SK-N-SH (cell line): Measurements from ENCODE around the gene MSH4. TPM values are rescaled to one million over a fixed set of nuclear protein-coding genes. Genes with fewer than 3 reads are reported as not detected.

Experiments used
- CTCF ChIA-PET: fragments of 300-600, 350-600 bp; formaldehyde crosslinking; extraction: SDS; loops from one replicate; lab custom pipeline; 2021; lab: Yijun Ruan, JAX
- POLR2A ChIA-PET: fragments of 350-600 bp; sonication (Branson Sonifier 250); formaldehyde crosslinking; extraction: SDS; loops from one replicate; lab custom pipeline; 2020; ENCODE audit warnings: antibody characterized with exemption, inconsistent platforms; lab: Yijun Ruan, JAX
- DNase-seq: peaks from one replicate; pipeline ENCODE4 v3.0.0; 2012
- H2AFZ ChIP-seq: fragments of 200-600 bp; sonication (generic); 2 replicates; pipeline ENCODE4 v1.8.1; 2016; ENCODE audit warnings: antibody characterized with exemption, mild to moderate bottlenecking, low read depth
- H3F3A ChIP-seq: fragments of 200-600 bp; sonication (generic); replicated peaks from 2 replicates; pipeline ENCODE3; 2016; ENCODE audit warnings: antibody characterized with exemption, mild to moderate bottlenecking; ENCODE audit not compliant: insufficient read depth
- H3K27ac ChIP-seq, 2 experiments: fragments of 200-500 bp in 1 of 2; fragments of 200-600 bp in 1 of 2; sonication (Bioruptor generic) in 1 of 2; sonication (generic), shearing (Covaris generic) in 1 of 2; 2 replicates each; pipeline versions ENCODE4 v1.5.1 to v1.6.1; 2014 to 2016; ENCODE audit warnings: low read depth in 2 of 2, inconsistent platforms in 1 of 2, low read length in 1 of 2, mild to moderate bottlenecking in 1 of 2, mixed read lengths in 1 of 2
- H3K27me3 ChIP-seq: fragments of 200-600 bp; sonication (generic), shearing (Covaris generic); 2 replicates; pipeline ENCODE4 v1.6.1; 2016; ENCODE audit warnings: mixed run types; ENCODE audit not compliant: insufficient read depth
- H3K36me3 ChIP-seq, 2 experiments: fragments of 200-500 bp in 1 of 2; fragments of 200-600 bp in 1 of 2; sonication (Bioruptor generic) in 1 of 2; sonication (generic) in 1 of 2; replicated peaks in 1 of 2; 2 replicates each; pipeline versions ENCODE3 to v1.5.1; 2014 to 2016; ENCODE audit warnings: low read length in 1 of 2, mild to moderate bottlenecking in 1 of 2; ENCODE audit not compliant: insufficient read depth in 2 of 2, control insufficient read depth in 1 of 2
- H3K4me1 ChIP-seq, 2 experiments: fragments of 200-500 bp in 1 of 2; fragments of 200-600 bp in 1 of 2; sonication (Bioruptor generic) in 1 of 2; sonication (generic), shearing (Covaris generic) in 1 of 2; 2 replicates each; pipeline versions ENCODE4 v1.5.1 to v1.6.1; 2014 to 2016; ENCODE audit warnings: low read depth in 1 of 2, low read length in 1 of 2, mixed run types in 1 of 2; ENCODE audit not compliant: insufficient read depth in 2 of 2, control insufficient read depth in 1 of 2
- H3K4me2 ChIP-seq: fragments of 200-600 bp; sonication (generic), shearing (Covaris generic); 2 replicates; pipeline ENCODE4 v1.6.1; 2017; ENCODE audit warnings: mixed run types
- H3K4me3 ChIP-seq, 2 experiments: fragments of 200-500 bp in 1 of 2; fragments of 200-600 bp in 1 of 2; sonication (Bioruptor generic) in 1 of 2; sonication (generic), shearing (Covaris generic) in 1 of 2; 2 replicates each; pipeline versions ENCODE4 v1.5.1 to v1.8.1; 2014 to 2016; ENCODE audit warnings: low read depth in 2 of 2, inconsistent platforms in 1 of 2, low read length in 1 of 2, mild to moderate bottlenecking in 1 of 2, mixed read lengths in 1 of 2, moderate library complexity in 1 of 2
- H3K79me2 ChIP-seq: fragments of 200-600 bp; sonication (generic); 2 replicates; pipeline ENCODE4 v1.8.1; 2017; ENCODE audit warnings: mild to moderate bottlenecking; ENCODE audit not compliant: insufficient read depth
- H3K9ac ChIP-seq: fragments of 200-600 bp; sonication (generic); 2 replicates; pipeline ENCODE4 v1.6.1; 2017; ENCODE audit warnings: mixed run types
- H3K9me2 ChIP-seq: fragments of 200-600 bp; sonication (generic); 2 replicates; pipeline ENCODE4 v1.6.1; 2017; ENCODE audit warnings: mixed run types
- H3K9me3 ChIP-seq: fragments of 200-600 bp; sonication (generic); 2 replicates; pipeline ENCODE4 v1.6.1; 2017; ENCODE audit warnings: mixed run types, mild to moderate bottlenecking, moderate library complexity
- H4K20me1 ChIP-seq: fragments of 200-600 bp; sonication (generic); 2 replicates; pipeline ENCODE4 v1.6.1; 2017; ENCODE audit warnings: mild to moderate bottlenecking, mixed run types; ENCODE audit not compliant: insufficient read depth
- CHD2 ChIP-seq: fragments of 150-350 bp; IDR thresholded peaks from 2 replicates; pipeline ENCODE4 v1.6.1; 2018; ENCODE audit warnings: low read length; ENCODE audit not compliant: partially characterized antibody
- EZH2phosphoT487 ChIP-seq: fragments of 200-600 bp; sonication (generic); IDR thresholded peaks from 2 replicates; pipeline ENCODE4 v1.6.1; 2017; ENCODE audit warnings: low read depth, mixed run types, mild to moderate bottlenecking, antibody characterized with exemption, moderate library complexity, borderline replicate concordance
- FOXJ3 ChIP-seq: sonication (generic); formaldehyde crosslinking; IDR thresholded peaks from 2 replicates; pipeline ENCODE4 v1.5.1; 2020; ENCODE audit warnings: mild to moderate bottlenecking, missing genetic modification reagents
- FOXM1 ChIP-seq: IDR thresholded peaks from 2 replicates; pipeline ENCODE4 v1.4.0; 2012; ENCODE audit warnings: low read depth, mild to moderate bottlenecking
- GATA2 ChIP-seq: sonication (generic); formaldehyde crosslinking; IDR thresholded peaks from 2 replicates; pipeline ENCODE4 v1.5.0; 2020; ENCODE audit warnings: mild to moderate bottlenecking, missing genetic modification reagents
- MEF2A ChIP-seq: IDR thresholded peaks from 2 replicates; pipeline ENCODE4 v1.4.0; 2012; ENCODE audit warnings: low read depth, borderline replicate concordance
- NFIC ChIP-seq: IDR thresholded peaks from 2 replicates; pipeline ENCODE4 v1.4.0; 2012; ENCODE audit warnings: borderline replicate concordance
- POLR2AphosphoS5 ChIP-seq: IDR thresholded peaks from 2 replicates; pipeline ENCODE4 v1.6.1; 2012; ENCODE audit warnings: low read depth, low read length
- RAD21 ChIP-seq: IDR thresholded peaks from 2 replicates; pipeline ENCODE4 v1.6.1; 2012; ENCODE audit warnings: mild to moderate bottlenecking, low read length
- RFX5 ChIP-seq: IDR thresholded peaks from 2 replicates; pipeline ENCODE4 v1.6.1; 2012; ENCODE audit warnings: mild to moderate bottlenecking, improper control_type of control experiment, low read length
- RXRA ChIP-seq: IDR thresholded peaks from 2 replicates; pipeline ENCODE4 v1.4.0; 2012; ENCODE audit warnings: low read depth, mild to moderate bottlenecking, borderline replicate concordance
- TCF12 ChIP-seq: IDR thresholded peaks from 2 replicates; pipeline ENCODE4 v1.4.0; 2012
- TEAD4 ChIP-seq: IDR thresholded peaks from 2 replicates; pipeline ENCODE4 v1.4.0; 2012; ENCODE audit warnings: mild to moderate bottlenecking, borderline replicate concordance; ENCODE audit not compliant: insufficient read depth
- WGBS: methylation state at CpG from one replicate; pipeline ENCODE4 v1.1.6; 2017; ENCODE audit warnings: low lambda C conversion rate; 5-methylcytosine and 5-hydroxymethylcytosine counted together
- polyA plus RNA-seq, 3 experiments: library from polyadenylated mRNA; depleted of rRNA; stranded (reverse); fragments of >200 nt; gene quantifications; 2 replicates each; pipeline ENCODE4 v1.2.3, GENCODE V29; 2012
- TF ChIP-seq, protein P1 (sequence below): fragments of 150-350 bp; IDR thresholded peaks from 2 replicates; pipeline ENCODE4 v1.6.1; 2016; ENCODE audit warnings: mild to moderate bottlenecking, low read depth, low read length
- TF ChIP-seq, protein P2 (sequence below): fragments of 150-350 bp; IDR thresholded peaks from 2 replicates; pipeline ENCODE4 v1.6.1; 2017; ENCODE audit warnings: antibody characterized with exemption, low read length, low read depth, borderline replicate concordance
- TF ChIP-seq, protein P3 (sequence below): IDR thresholded peaks from 2 replicates; pipeline ENCODE4 v1.6.1; 2012; ENCODE audit warnings: mild to moderate bottlenecking, low read depth, low read length, moderate library complexity
- TF ChIP-seq, protein P4 (sequence below): fragments of 200-600 bp; sonication (generic); IDR thresholded peaks from 2 replicates; pipeline ENCODE4 v1.6.1; 2017; ENCODE audit warnings: antibody characterized with exemption, mild to moderate bottlenecking, moderate library complexity
- TF ChIP-seq, protein P5 (sequence below): IDR thresholded peaks from 2 replicates; pipeline ENCODE4 v1.4.0; 2012; ENCODE audit warnings: low read depth, borderline replicate concordance

Gene MSH4
- polyA plus RNA-seq, 1 of the 3 experiments (the other 2 are of a cell fraction): not detected

DNA sequence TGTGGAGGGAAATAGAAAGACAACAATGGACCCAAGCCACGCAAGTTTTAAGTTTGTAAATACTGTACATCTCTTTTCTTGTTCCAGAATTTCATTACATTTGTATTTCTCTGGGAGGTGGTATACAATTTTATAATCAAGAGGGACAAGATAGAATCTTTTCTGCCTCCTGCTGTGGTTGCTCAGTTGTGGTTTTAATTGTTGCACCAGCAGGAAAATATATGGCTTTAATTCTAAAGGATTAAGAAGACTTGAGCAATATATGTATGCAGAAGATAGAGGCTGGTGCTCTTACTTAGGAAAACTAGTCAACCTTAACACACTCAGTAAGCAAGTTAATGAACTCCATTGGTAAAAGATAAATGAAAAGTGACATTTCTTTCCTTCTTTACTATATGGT, 155.3 kb downstream of the MSH4 start (continued):
- TF ChIP-seq RFX5 (no peak), TCF12 (no peak), TEAD4 (no peak), EZH2phosphoT487 (no peak), RAD21 (no peak)
- TF ChIP-seq, all 33 proteins: peak for 0

DNA sequence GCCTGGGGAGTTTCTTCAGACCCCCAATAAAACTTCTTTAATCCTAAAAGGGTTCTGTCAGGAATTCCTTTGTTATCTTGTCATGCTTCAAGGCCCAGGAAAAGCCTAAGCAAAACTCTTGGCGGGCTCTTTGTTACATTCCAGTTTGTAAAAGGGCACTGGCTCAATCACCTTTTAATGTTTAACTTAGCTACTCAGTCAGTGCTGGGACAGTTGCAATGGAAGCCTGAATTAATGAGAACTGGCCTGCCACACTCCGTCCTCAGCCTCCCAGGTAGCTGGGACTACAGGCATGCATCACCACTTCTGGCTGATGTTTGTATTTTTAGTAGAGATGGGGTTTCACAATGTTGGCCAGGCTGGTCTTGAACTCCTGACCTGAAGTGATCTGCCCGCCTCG, 156.8 kb downstream of the MSH4 start:
- H3K4me2 ChIP-seq: no peak overlapping the region
- DNase-seq: no peak
- POLR2A ChIA-PET: no interaction called here
- no peaks in the 10 kb centered on the region; a peak in 1 of 4 replicates for H3K4me1 ChIP-seq
- no peak for TF ChIP-seq MEF2A
- no peak for TF ChIP-seq FOXM1
- TF ChIP-seq, protein P1, sequence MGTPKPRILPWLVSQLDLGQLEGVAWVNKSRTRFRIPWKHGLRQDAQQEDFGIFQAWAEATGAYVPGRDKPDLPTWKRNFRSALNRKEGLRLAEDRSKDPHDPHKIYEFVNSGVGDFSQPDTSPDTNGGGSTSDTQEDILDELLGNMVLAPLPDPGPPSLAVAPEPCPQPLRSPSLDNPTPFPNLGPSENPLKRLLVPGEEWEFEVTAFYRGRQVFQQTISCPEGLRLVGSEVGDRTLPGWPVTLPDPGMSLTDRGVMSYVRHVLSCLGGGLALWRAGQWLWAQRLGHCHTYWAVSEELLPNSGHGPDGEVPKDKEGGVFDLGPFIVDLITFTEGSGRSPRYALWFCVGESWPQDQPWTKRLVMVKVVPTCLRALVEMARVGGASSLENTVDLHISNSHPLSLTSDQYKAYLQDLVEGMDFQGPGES: no peak
- TF ChIP-seq, protein P2, sequence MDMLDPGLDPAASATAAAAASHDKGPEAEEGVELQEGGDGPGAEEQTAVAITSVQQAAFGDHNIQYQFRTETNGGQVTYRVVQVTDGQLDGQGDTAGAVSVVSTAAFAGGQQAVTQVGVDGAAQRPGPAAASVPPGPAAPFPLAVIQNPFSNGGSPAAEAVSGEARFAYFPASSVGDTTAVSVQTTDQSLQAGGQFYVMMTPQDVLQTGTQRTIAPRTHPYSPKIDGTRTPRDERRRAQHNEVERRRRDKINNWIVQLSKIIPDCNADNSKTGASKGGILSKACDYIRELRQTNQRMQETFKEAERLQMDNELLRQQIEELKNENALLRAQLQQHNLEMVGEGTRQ: no peak
- TF ChIP-seq, protein P3, sequence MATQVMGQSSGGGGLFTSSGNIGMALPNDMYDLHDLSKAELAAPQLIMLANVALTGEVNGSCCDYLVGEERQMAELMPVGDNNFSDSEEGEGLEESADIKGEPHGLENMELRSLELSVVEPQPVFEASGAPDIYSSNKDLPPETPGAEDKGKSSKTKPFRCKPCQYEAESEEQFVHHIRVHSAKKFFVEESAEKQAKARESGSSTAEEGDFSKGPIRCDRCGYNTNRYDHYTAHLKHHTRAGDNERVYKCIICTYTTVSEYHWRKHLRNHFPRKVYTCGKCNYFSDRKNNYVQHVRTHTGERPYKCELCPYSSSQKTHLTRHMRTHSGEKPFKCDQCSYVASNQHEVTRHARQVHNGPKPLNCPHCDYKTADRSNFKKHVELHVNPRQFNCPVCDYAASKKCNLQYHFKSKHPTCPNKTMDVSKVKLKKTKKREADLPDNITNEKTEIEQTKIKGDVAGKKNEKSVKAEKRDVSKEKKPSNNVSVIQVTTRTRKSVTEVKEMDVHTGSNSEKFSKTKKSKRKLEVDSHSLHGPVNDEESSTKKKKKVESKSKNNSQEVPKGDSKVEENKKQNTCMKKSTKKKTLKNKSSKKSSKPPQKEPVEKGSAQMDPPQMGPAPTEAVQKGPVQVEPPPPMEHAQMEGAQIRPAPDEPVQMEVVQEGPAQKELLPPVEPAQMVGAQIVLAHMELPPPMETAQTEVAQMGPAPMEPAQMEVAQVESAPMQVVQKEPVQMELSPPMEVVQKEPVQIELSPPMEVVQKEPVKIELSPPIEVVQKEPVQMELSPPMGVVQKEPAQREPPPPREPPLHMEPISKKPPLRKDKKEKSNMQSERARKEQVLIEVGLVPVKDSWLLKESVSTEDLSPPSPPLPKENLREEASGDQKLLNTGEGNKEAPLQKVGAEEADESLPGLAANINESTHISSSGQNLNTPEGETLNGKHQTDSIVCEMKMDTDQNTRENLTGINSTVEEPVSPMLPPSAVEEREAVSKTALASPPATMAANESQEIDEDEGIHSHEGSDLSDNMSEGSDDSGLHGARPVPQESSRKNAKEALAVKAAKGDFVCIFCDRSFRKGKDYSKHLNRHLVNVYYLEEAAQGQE: no peak
- TF ChIP-seq, protein P4, sequence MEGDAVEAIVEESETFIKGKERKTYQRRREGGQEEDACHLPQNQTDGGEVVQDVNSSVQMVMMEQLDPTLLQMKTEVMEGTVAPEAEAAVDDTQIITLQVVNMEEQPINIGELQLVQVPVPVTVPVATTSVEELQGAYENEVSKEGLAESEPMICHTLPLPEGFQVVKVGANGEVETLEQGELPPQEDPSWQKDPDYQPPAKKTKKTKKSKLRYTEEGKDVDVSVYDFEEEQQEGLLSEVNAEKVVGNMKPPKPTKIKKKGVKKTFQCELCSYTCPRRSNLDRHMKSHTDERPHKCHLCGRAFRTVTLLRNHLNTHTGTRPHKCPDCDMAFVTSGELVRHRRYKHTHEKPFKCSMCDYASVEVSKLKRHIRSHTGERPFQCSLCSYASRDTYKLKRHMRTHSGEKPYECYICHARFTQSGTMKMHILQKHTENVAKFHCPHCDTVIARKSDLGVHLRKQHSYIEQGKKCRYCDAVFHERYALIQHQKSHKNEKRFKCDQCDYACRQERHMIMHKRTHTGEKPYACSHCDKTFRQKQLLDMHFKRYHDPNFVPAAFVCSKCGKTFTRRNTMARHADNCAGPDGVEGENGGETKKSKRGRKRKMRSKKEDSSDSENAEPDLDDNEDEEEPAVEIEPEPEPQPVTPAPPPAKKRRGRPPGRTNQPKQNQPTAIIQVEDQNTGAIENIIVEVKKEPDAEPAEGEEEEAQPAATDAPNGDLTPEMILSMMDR: no peak
- TF ChIP-seq TCF12: no peak
- no peak for TF ChIP-seq GATA2 (CRISPR knock-in tag)
- TF ChIP-seq POLR2AphosphoS5: no peak
- TF ChIP-seq CHD2: no peak
- TF ChIP-seq FOXJ3 (CRISPR knock-in tag): no peak
- no peak for TF ChIP-seq RXRA
- TF ChIP-seq NFIC: no peak
- TF ChIP-seq EZH2phosphoT487: no peak
- TF ChIP-seq, protein P5, sequence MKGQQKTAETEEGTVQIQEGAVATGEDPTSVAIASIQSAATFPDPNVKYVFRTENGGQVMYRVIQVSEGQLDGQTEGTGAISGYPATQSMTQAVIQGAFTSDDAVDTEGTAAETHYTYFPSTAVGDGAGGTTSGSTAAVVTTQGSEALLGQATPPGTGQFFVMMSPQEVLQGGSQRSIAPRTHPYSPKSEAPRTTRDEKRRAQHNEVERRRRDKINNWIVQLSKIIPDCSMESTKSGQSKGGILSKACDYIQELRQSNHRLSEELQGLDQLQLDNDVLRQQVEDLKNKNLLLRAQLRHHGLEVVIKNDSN: no peak
- no peaks in the 10 kb centered on the region for H4K20me1 ChIP-seq
- no peak overlapping the region for H3K27ac ChIP-seq
- no peak overlapping the region for H3K9ac ChIP-seq
- no peaks in the 10 kb centered on the region for H3K79me2 ChIP-seq
- no peaks in the 10 kb centered on the region for H3K9me2 ChIP-seq
- WGBS: 89% methylated on average over 4 of the region's 4 CpGs
- H3K27me3 ChIP-seq: no peaks in the 10 kb centered on the region
- H3K9me3 ChIP-seq: no peaks in the 10 kb centered on the region
- no peak overlapping the region for H2AFZ ChIP-seq
- no peaks in the 10 kb centered on the region for H3F3A ChIP-seq
- no peak overlapping the region for H3K4me3 ChIP-seq
- CTCF ChIA-PET: no interaction called here
- no peaks in the 10 kb centered on the region for H3K36me3 ChIP-seq
